ENCODE data around the gene KRTAP27-1. TPM values are rescaled to one million over a fixed set of nuclear protein-coding genes. Genes with fewer than 3 reads are reported as not detected.
A peak's percentile ranks its signal among the peaks of the same experiment; 100 is the strongest.

The KRTAP27-1 gene
- total RNA-seq, 2 donors from 2014 or later: not detected

DNA sequence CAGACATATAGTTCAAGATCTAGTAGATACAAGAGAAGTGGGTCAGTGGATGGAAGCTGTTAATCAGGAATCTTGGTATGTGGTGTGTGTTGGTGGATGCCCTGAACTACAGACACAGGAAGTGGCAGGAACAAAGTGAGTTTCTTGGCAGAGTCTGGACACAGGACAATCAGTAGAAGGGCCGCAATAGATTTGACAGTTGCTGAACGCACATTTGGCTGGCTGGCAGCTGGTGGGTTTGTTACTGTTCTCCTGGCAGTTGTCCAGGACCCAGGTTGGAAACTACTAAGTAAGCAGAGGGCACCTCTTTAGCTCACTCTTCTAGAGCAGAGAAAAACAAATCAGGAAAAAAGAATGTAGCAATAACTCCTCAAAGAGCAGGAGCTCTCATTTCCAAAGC lies 30.6 kb downstream of the KRTAP27-1 start:
- Histone ChIP-seq H3K36me3 (replicated peaks in 1 of 2; ENCODE audit: insufficient read depth in 1 of 2, low read depth in 2 of 2) (no peaks in the 10 kb centered on the region), H3K9me3 (no peaks in the 10 kb centered on the region), H3K27me3 (no peaks in the 10 kb centered on the region), H3K4me3 (no peak overlapping the region), H3K27ac (peak overlapping the region in 1 of 4 donors; percentile 18), H3K4me1 (peaks cover 22% of the 10 kb centered on the region)
- 14 to 19% methylated on average over 2 of the region's 2 CpGs for WGBS, 2 donors
- intact Hi-C loops (cut with DNase I): no loop called here
- peak; percentile 62 for ATAC-seq
- TF ChIP-seq, protein P1, sequence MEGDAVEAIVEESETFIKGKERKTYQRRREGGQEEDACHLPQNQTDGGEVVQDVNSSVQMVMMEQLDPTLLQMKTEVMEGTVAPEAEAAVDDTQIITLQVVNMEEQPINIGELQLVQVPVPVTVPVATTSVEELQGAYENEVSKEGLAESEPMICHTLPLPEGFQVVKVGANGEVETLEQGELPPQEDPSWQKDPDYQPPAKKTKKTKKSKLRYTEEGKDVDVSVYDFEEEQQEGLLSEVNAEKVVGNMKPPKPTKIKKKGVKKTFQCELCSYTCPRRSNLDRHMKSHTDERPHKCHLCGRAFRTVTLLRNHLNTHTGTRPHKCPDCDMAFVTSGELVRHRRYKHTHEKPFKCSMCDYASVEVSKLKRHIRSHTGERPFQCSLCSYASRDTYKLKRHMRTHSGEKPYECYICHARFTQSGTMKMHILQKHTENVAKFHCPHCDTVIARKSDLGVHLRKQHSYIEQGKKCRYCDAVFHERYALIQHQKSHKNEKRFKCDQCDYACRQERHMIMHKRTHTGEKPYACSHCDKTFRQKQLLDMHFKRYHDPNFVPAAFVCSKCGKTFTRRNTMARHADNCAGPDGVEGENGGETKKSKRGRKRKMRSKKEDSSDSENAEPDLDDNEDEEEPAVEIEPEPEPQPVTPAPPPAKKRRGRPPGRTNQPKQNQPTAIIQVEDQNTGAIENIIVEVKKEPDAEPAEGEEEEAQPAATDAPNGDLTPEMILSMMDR (IDR thresholded peaks at IDR 0.05): no peak
- TF ChIP-seq POLR2A (IDR thresholded peaks at IDR 0.05): no peak
- peak; percentile 10 to 45 (median 28) for DNase-seq

DNA sequence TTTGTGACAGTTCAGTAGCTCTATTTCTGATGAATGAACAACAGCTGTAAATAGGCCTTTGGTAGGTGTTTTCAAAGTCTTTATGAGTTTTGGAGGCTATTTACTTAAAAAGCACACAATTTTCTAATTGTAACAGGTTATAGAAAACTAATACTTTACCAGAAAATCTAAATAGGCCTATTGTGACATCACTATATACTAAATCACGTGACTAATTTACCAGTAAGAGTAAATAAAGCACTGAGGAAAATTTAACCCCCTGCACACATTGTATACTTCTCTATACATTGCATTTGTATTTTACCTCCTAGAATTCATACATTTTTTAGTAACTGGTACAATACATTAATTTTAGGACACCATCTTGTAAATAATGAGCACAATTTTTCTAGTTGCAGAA lies 32.4 kb downstream of the KRTAP27-1 start:
- Histone ChIP-seq H3K4me1 (peaks cover 22% of the 10 kb centered on the region), H3K27ac (no peak overlapping the region), H3K4me3 (no peak overlapping the region), H3K27me3 (no peaks in the 10 kb centered on the region), H3K9me3 (no peaks in the 10 kb centered on the region), H3K36me3 (replicated peaks in 1 of 2; ENCODE audit: insufficient read depth in 1 of 2, low read depth in 2 of 2) (no peaks in the 10 kb centered on the region)
- TF ChIP-seq, protein P1 (IDR thresholded peaks at IDR 0.05): no peak
- no peak for TF ChIP-seq POLR2A (IDR thresholded peaks at IDR 0.05)
- no peak for ATAC-seq
- no peak for DNase-seq
- WGBS, 2 donors: 20 to 26% methylated on average over 1 of the region's 1 CpG
- intact Hi-C loops (cut with DNase I): no loop called here

DNA sequence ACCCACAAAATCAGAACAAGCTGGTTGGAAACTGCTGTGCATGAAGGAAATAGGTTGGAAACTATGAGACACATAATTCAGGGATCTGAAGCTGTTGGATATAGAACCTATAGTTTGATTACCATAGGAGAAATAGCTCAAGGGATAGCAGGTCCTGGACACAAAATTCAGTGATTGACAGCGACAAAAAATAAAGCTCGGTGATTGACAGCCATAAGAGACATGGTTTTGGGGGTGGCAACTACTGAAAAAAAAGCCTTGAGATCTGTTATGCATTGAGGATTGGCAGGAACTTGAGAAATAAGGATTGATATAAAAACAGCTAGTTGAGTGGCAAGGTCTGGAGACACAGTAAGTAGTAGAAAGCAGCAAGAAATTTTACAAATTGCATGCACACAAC lies 48.3 kb downstream of the KRTAP27-1 start, which contains the start of gene KRTAP25-1:
Gene KRTAP25-1, minus strand, starts transcription at position 300 of the 400 bp plus-strand sequence. Its CDS starts 24 bp downstream, at position 276.
- WGBS, 2 donors: 87 to 91% methylated on average over 2 of the region's 2 CpGs
- Histone ChIP-seq H3K4me3 (no peak within 1 kb of the TSS), H3K27ac (no peak within 1 kb of the TSS), H3K9me3 (no peaks in the 10 kb centered on the region), H3K36me3 (replicated peaks in 1 of 2; ENCODE audit: insufficient read depth in 1 of 2, low read depth in 2 of 2) (no peaks in the 10 kb centered on the region), H3K27me3 (no peaks in the 10 kb centered on the region), H3K4me1 (no peaks in the 10 kb centered on the region)
- DNase-seq (no peak), ATAC-seq (no peak)
- TF ChIP-seq POLR2A (IDR thresholded peaks at IDR 0.05): no peak
- TF ChIP-seq, protein P1 (IDR thresholded peaks at IDR 0.05): no peak
- intact Hi-C loops (cut with DNase I): no loop called here

Small RNA genes within 50 kb of the gene (microRNA-seq; reads per million reads assigned to microRNA genes)
- gene MIR4327 (ENCODE audit: borderline number of aligned reads in 2 of 2, borderline replicate concordance in 2 of 2): 0 reads per million in 2 donors

Small RNA genes within 50 kb of the gene (small RNA-seq; reads per million reads assigned to genes)
- gene KRTAP23-1 (not detected), gene MIR4327 (not detected)

Other genes with a start within 250 kb of the KRTAP27-1 start
- not detected for gene CLDN17, start 170.9 kb downstream of the KRTAP27-1 start, total RNA-seq
- under 1 TPM in 1 of 2 donors, not detected in 1; 0.66 TPM for gene CLDN8, start 121.6 kb downstream of the KRTAP27-1 start, total RNA-seq
- gene KRTAP24-1, start 54.7 kb downstream of the KRTAP27-1 start, total RNA-seq: not detected
- gene KRTAP25-1, start 48.2 kb downstream of the KRTAP27-1 start, total RNA-seq: not detected
- not detected for gene KRTAP26-1, start 17.4 kb downstream of the KRTAP27-1 start, total RNA-seq
- gene KRTAP23-1, start 10.9 kb upstream of the KRTAP27-1 start, total RNA-seq: not detected
- not detected for gene KRTAP13-2, start 34.6 kb upstream of the KRTAP27-1 start, total RNA-seq
- gene KRTAP13-1, start 58.3 kb upstream of the KRTAP27-1 start, total RNA-seq: not detected
- gene KRTAP13-3, start 88.2 kb upstream of the KRTAP27-1 start, total RNA-seq: not detected
- gene KRTAP13-4, start 92.5 kb upstream of the KRTAP27-1 start, total RNA-seq: not detected
- not detected for gene KRTAP15-1, start 102.6 kb upstream of the KRTAP27-1 start, total RNA-seq
- gene KRTAP19-1, start 142.7 kb upstream of the KRTAP27-1 start, total RNA-seq: not detected
- not detected for gene KRTAP19-2, start 149.7 kb upstream of the KRTAP27-1 start, total RNA-seq
- gene KRTAP19-3, start 154.3 kb upstream of the KRTAP27-1 start, total RNA-seq: not detected
- not detected for gene KRTAP19-4, start 159.5 kb upstream of the KRTAP27-1 start, total RNA-seq
- not detected for gene KRTAP19-5, start 164.4 kb upstream of the KRTAP27-1 start, total RNA-seq
- not detected for gene KRTAP19-6, start 204.2 kb upstream of the KRTAP27-1 start, total RNA-seq
- not detected for gene KRTAP19-7, start 223.6 kb upstream of the KRTAP27-1 start, total RNA-seq